ENCODE measurements around the gene SH2D6. TPM values are rescaled to one million over a fixed set of nuclear protein-coding genes. Genes with fewer than 3 reads are reported as not detected.

The SH2D6 gene
- total RNA-seq, 6 experiments from 2014 or later = 0.25 to 0.52 (median 0.37) TPM; not detected in 3

DNA sequence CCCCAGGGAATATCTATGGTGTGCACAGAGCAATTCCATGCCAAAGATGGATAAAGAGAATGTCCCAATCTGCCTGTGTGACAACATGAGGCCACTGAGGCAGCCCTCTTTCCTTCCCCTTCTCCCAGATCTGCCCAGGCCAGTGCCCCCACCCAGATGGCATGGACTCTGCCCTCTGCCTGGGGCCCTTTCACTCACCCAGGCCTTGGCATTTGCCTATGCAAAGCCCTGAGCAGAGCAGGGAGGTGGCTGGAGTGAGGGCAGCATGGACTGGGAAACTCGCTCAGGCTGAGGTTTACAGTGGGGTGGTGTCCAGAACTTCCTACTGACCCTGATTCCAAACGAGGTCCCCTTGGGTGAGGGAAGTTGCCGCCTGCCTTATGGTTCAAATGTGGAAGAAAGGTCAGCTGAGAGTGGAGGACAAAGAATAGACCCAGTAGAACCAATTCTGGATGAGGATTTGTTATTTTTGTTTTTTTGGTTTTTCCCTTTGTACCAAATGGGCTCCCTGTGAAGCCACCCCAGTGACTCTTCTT is 8.9 kb downstream of the SH2D6 start:
- H3K4me1 Mint-ChIP-seq (ENCODE audit: low read depth) = no peaks in the 10 kb centered on the region
- H3K9me3 Mint-ChIP-seq = no peaks in the 10 kb centered on the region
- TF ChIP-seq, protein P1, sequence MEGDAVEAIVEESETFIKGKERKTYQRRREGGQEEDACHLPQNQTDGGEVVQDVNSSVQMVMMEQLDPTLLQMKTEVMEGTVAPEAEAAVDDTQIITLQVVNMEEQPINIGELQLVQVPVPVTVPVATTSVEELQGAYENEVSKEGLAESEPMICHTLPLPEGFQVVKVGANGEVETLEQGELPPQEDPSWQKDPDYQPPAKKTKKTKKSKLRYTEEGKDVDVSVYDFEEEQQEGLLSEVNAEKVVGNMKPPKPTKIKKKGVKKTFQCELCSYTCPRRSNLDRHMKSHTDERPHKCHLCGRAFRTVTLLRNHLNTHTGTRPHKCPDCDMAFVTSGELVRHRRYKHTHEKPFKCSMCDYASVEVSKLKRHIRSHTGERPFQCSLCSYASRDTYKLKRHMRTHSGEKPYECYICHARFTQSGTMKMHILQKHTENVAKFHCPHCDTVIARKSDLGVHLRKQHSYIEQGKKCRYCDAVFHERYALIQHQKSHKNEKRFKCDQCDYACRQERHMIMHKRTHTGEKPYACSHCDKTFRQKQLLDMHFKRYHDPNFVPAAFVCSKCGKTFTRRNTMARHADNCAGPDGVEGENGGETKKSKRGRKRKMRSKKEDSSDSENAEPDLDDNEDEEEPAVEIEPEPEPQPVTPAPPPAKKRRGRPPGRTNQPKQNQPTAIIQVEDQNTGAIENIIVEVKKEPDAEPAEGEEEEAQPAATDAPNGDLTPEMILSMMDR (IDR thresholded peaks at IDR 0.05) = no peak
- H3K4me3 Mint-ChIP-seq = no peak overlapping the region
- DNase-seq = no peak
- H3K36me3 Mint-ChIP-seq (ENCODE audit: low read depth) = no peaks in the 10 kb centered on the region
- H3K27ac Mint-ChIP-seq = no peak overlapping the region
- no peaks in the 10 kb centered on the region for H3K27me3 Mint-ChIP-seq (ENCODE audit: insufficient read depth)

GRCh38 chr2:85428343-85428881 is 9.9 kb downstream of the SH2D6 start:
- H3K9me3 Mint-ChIP-seq = no peaks in the 10 kb centered on the region
- no peak for DNase-seq
- H3K4me1 Mint-ChIP-seq (ENCODE audit: low read depth) = peaks cover 1% of the 10 kb centered on the region
- TF ChIP-seq, protein P1 (IDR thresholded peaks at IDR 0.05) = no peak
- no peaks in the 10 kb centered on the region for H3K27me3 Mint-ChIP-seq (ENCODE audit: insufficient read depth)
- no peak overlapping the region for H3K4me3 Mint-ChIP-seq
- H3K36me3 Mint-ChIP-seq (ENCODE audit: low read depth) = no peaks in the 10 kb centered on the region
- no peak overlapping the region for H3K27ac Mint-ChIP-seq

GRCh38 chr2:85429213-85429923 is 10.9 kb downstream of the SH2D6 start:
- DNase-seq = no peak
- H3K27me3 Mint-ChIP-seq (ENCODE audit: insufficient read depth) = no peaks in the 10 kb centered on the region
- H3K9me3 Mint-ChIP-seq = no peaks in the 10 kb centered on the region
- H3K4me3 Mint-ChIP-seq = no peak overlapping the region
- TF ChIP-seq, protein P1 (IDR thresholded peaks at IDR 0.05) = no peak
- H3K27ac Mint-ChIP-seq = no peak overlapping the region
- H3K4me1 Mint-ChIP-seq (ENCODE audit: low read depth) = peaks cover 9% of the 10 kb centered on the region
- H3K36me3 Mint-ChIP-seq (ENCODE audit: low read depth) = no peaks in the 10 kb centered on the region

DNA sequence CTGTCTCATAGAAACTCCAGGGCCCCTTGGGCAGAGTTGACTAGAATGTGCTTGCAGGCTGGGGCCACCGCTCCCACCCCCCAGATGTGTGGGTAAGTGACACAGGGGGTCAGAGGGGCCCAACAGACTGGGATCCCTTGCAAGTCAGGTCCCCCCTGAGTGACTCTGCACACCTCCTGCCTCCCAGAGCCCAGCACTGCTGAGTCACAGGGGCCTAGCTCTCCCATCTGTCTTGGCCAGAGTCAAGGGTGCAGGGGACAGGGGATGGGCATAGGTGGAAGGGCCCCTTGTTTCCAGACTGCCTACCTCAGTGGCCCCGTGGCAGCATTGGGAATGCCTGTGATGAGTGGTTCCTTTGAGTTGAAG is 11.4 kb downstream of the SH2D6 start:
- DNase-seq = no peak
- no peaks in the 10 kb centered on the region for H3K36me3 Mint-ChIP-seq (ENCODE audit: low read depth)
- TF ChIP-seq, protein P1 (IDR thresholded peaks at IDR 0.05) = no peak
- no peak overlapping the region for H3K4me3 Mint-ChIP-seq
- H3K9me3 Mint-ChIP-seq = no peaks in the 10 kb centered on the region
- no peak overlapping the region for H3K27ac Mint-ChIP-seq
- no peaks in the 10 kb centered on the region for H3K27me3 Mint-ChIP-seq (ENCODE audit: insufficient read depth)
- H3K4me1 Mint-ChIP-seq (ENCODE audit: low read depth) = peaks cover 9% of the 10 kb centered on the region

GRCh38 chr2:85430752-85431569 is 12.4 kb downstream of the SH2D6 start:
- no peaks in the 10 kb centered on the region for H3K36me3 Mint-ChIP-seq (ENCODE audit: low read depth)
- H3K4me1 Mint-ChIP-seq (ENCODE audit: low read depth) = peaks cover 9% of the 10 kb centered on the region
- H3K27ac Mint-ChIP-seq = no peak overlapping the region
- H3K9me3 Mint-ChIP-seq = no peaks in the 10 kb centered on the region
- H3K4me3 Mint-ChIP-seq = no peak overlapping the region
- TF ChIP-seq, protein P1 (IDR thresholded peaks at IDR 0.05) = no peak
- no peaks in the 10 kb centered on the region for H3K27me3 Mint-ChIP-seq (ENCODE audit: insufficient read depth)
- DNase-seq = no peak
